Mesendoderm (in vitro differentiated cells): ENCODE results near the gene ZNF592.

ENCODE experiments used
- DNase-seq: peaks from one replicate; pipeline ENCODE4 v3.0.0; 2013
- H2AK5ac ChIP-seq: 2 replicates; pipeline ENCODE4 v1.6.1; 2013; ENCODE audit warnings: low read length, inconsistent platforms
- H2BK120ac ChIP-seq: 2 replicates; pipeline ENCODE4 v1.6.1; 2013; ENCODE audit warnings: low read depth, mild to moderate bottlenecking, low read length, moderate library complexity, mixed read lengths
- H2BK15ac ChIP-seq: replicated peaks from 2 replicates; pipeline ENCODE4 v1.6.1; 2013; ENCODE audit warnings: low read depth, mild to moderate bottlenecking, moderate library complexity
- H2BK5ac ChIP-seq: 2 replicates; pipeline ENCODE4 v1.6.1; 2013; ENCODE audit warnings: low read length, inconsistent platforms
- H3K18ac ChIP-seq: 2 replicates; pipeline ENCODE4 v1.6.1; 2013; ENCODE audit warnings: mild to moderate bottlenecking, low read length, mixed read lengths
- H3K23ac ChIP-seq: one replicate; pipeline ENCODE4 v1.6.1; 2013; ENCODE audit warnings: low read length
- H3K27ac ChIP-seq: 2 replicates; pipeline ENCODE4 v1.5.1; 2013; ENCODE audit warnings: low read depth, mild to moderate bottlenecking, inconsistent platforms, low read length, moderate library complexity
- H3K27me3 ChIP-seq: 2 replicates; pipeline ENCODE4 v1.6.1; 2013; ENCODE audit warnings: low read length, control low read depth, mild to moderate bottlenecking, inconsistent platforms; ENCODE audit not compliant: insufficient read depth, poor library complexity
- H3K36me3 ChIP-seq: 2 replicates; pipeline ENCODE4 v1.6.1; 2013; ENCODE audit warnings: low read length, inconsistent platforms; ENCODE audit not compliant: control insufficient read depth, insufficient read depth
- H3K4ac ChIP-seq: one replicate; pipeline ENCODE4 v1.6.1; 2013; ENCODE audit warnings: low read depth, mild to moderate bottlenecking, low read length, moderate library complexity
- H3K4me1 ChIP-seq: 2 replicates; pipeline ENCODE4 v1.6.1; 2013; ENCODE audit warnings: low read depth, low read length, inconsistent platforms; ENCODE audit not compliant: control insufficient read depth
- H3K4me2 ChIP-seq: 2 replicates; pipeline ENCODE4 v1.6.1; 2013; ENCODE audit warnings: low read length
- H3K4me3 ChIP-seq: 2 replicates; pipeline ENCODE4 v1.5.1; 2013; ENCODE audit warnings: mild to moderate bottlenecking, low read length
- H3K56ac ChIP-seq: one replicate; pipeline ENCODE4 v1.6.1; 2013; ENCODE audit warnings: low read length
- H3K79me1 ChIP-seq: 2 replicates; pipeline ENCODE4 v1.6.1; 2013; ENCODE audit warnings: low read length, inconsistent platforms
- H3K79me2 ChIP-seq: 2 replicates; pipeline ENCODE4 v1.6.1; 2013; ENCODE audit warnings: mild to moderate bottlenecking, low read length; ENCODE audit not compliant: control insufficient read depth, insufficient read depth
- H3K9ac ChIP-seq: 2 replicates; pipeline ENCODE4 v1.6.1; 2013; ENCODE audit warnings: low read length, inconsistent platforms
- H4K5ac ChIP-seq: one replicate; pipeline ENCODE4 v1.6.1; 2013; ENCODE audit warnings: low read length
- H4K8ac ChIP-seq: one replicate; pipeline ENCODE4 v1.6.1; 2013; ENCODE audit warnings: low read depth, mild to moderate bottlenecking, control low read depth, low read length, moderate library complexity
- WGBS: extraction: QIAGEN DNeasy Blood & Tissue Kit; methylation state at CpG from one replicate; pipeline ENCODE4 v1.1.7; 2013; ENCODE audit warnings: low lambda C conversion rate, missing lambda C conversion rate; ENCODE audit not compliant: insufficient coverage; ENCODE audit errors: extremely low coverage; 5-methylcytosine and 5-hydroxymethylcytosine counted together

ZNF592 gene

GRCh38 chr15:84736375-84736774 is 12.0 kb upstream of the ZNF592 start:
- Histone ChIP-seq H2BK15ac (no peak overlapping the region), H2BK5ac (no peak overlapping the region), H3K27ac (no peak overlapping the region), H3K36me3 (no peaks in the 10 kb centered on the region), H3K27me3 (no peaks in the 10 kb centered on the region), H3K9ac (no peak overlapping the region), H2BK120ac (no peak overlapping the region), H3K4me2 (no peak overlapping the region), H3K79me2 (no peaks in the 10 kb centered on the region), H3K79me1 (no peaks in the 10 kb centered on the region), H3K56ac (no peak overlapping the region), H4K8ac (no peak overlapping the region), H2AK5ac (no peak overlapping the region), H4K5ac (no peak overlapping the region), H3K4me1 (peaks cover 2% of the 10 kb centered on the region), H3K4ac (no peak overlapping the region), H3K23ac (no peak overlapping the region), H3K18ac (no peak overlapping the region), H3K4me3 (no peak overlapping the region)
- no CpG with 5 or more reads among the region's 5 CpGs for WGBS
- no peak for DNase-seq

DNA sequence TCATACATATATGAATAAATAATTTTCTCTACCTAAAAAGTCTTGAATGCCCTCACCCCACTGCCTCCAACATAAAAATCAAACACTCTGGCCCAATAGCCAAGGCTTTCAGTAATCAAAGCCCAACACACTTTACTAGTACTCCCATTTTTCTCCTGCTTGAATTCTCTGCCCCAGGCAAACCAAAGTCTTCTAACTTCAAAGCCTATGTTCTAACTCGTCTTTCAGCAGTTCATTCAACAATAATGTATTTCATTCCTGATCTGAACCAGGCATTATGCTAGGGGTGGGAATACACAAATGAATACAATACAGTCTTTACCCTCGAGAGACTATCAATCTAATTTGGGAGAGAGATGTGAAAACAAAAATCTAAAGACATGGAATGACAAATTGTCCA is 11.4 kb upstream of the ZNF592 start:
- H3K79me2 ChIP-seq: no peaks in the 10 kb centered on the region
- DNase-seq: no peak
- no peaks in the 10 kb centered on the region for H3K79me1 ChIP-seq
- H4K5ac ChIP-seq: no peak overlapping the region
- H3K4me3 ChIP-seq: no peak overlapping the region
- H3K18ac ChIP-seq: no peak overlapping the region
- peaks cover 2% of the 10 kb centered on the region for H3K4me1 ChIP-seq
- H3K27me3 ChIP-seq: no peaks in the 10 kb centered on the region
- no peaks in the 10 kb centered on the region for H3K36me3 ChIP-seq
- no peak overlapping the region for H2BK5ac ChIP-seq
- no peak overlapping the region for H3K56ac ChIP-seq
- H4K8ac ChIP-seq: no peak overlapping the region
- H2AK5ac ChIP-seq: no peak overlapping the region
- no peak overlapping the region for H3K27ac ChIP-seq
- no peak overlapping the region for H2BK120ac ChIP-seq
- no peak overlapping the region for H3K9ac ChIP-seq
- no peak overlapping the region for H2BK15ac ChIP-seq
- H3K23ac ChIP-seq: no peak overlapping the region
- H3K4me2 ChIP-seq: no peak overlapping the region
- no peak overlapping the region for H3K4ac ChIP-seq
- WGBS: no CpG with 5 or more reads among the region's 2 CpGs

DNA sequence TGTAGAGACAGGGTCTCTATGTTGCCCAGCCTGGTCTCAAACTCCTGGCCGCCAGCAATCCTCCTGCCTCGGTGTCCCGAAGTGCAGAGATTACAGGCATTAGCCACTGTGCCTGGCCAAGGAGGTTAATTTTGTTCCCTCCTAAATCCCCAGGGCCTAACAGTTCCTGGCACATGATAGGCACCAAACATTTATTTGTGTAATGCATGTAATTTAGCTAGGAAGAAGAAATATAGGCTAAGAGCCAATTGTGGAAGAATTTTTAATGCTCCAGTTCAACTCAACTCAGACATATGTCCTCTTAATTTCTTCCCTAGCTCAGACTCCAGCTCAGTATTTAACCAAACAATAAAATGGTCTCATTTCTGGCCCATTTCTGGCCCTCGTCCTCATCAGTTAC is 7.7 kb upstream of the ZNF592 start:
- Histone ChIP-seq H4K8ac (no peak overlapping the region), H2AK5ac (no peak overlapping the region), H3K79me2 (no peaks in the 10 kb centered on the region), H3K56ac (no peak overlapping the region), H3K27ac (no peak overlapping the region), H3K27me3 (no peaks in the 10 kb centered on the region), H3K18ac (no peak overlapping the region), H2BK120ac (no peak overlapping the region), H2BK5ac (no peak overlapping the region), H2BK15ac (no peak overlapping the region), H3K36me3 (no peaks in the 10 kb centered on the region), H3K4me2 (no peak overlapping the region), H3K9ac (no peak overlapping the region), H3K23ac (no peak overlapping the region), H3K4ac (no peak overlapping the region), H4K5ac (no peak overlapping the region), H3K4me3 (no peak overlapping the region), H3K79me1 (no peaks in the 10 kb centered on the region), H3K4me1 (no peaks in the 10 kb centered on the region)
- no peak for DNase-seq
- no CpG with 5 or more reads among the region's 4 CpGs for WGBS

DNA sequence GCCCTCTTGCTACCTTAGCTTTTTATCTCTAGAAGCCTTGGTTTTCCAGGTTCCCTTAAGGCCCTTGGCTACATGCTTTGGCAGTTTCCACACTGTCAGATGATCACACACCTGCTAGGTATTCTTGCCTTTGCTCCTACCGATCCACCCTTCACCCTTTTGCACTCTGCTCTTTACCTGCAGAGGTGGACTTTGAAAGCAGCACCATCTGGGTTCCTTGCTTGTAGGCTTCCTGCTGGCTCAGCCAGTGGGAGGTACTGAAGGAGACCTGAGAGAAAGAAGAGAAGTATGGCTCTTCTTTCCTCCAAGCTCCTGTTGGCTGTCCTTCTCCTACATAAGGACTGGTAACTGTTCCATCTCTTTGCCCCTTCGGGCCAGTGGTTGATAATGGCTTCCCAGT is 7.3 kb upstream of the ZNF592 start:
- no peak overlapping the region for H3K9ac ChIP-seq
- no peak overlapping the region for H2AK5ac ChIP-seq
- H3K18ac ChIP-seq: no peak overlapping the region
- DNase-seq: no peak
- H4K5ac ChIP-seq: no peak overlapping the region
- no peak overlapping the region for H2BK5ac ChIP-seq
- no peak overlapping the region for H3K27ac ChIP-seq
- no peak overlapping the region for H3K4me3 ChIP-seq
- H3K4me2 ChIP-seq: no peak overlapping the region
- H3K36me3 ChIP-seq: no peaks in the 10 kb centered on the region
- no peaks in the 10 kb centered on the region for H3K4me1 ChIP-seq
- no CpG with 5 or more reads among the region's 2 CpGs for WGBS
- no peak overlapping the region for H3K4ac ChIP-seq
- H4K8ac ChIP-seq: no peak overlapping the region
- H3K27me3 ChIP-seq: no peaks in the 10 kb centered on the region
- no peaks in the 10 kb centered on the region for H3K79me1 ChIP-seq
- H3K23ac ChIP-seq: no peak overlapping the region
- H2BK15ac ChIP-seq: no peak overlapping the region
- H3K79me2 ChIP-seq: no peaks in the 10 kb centered on the region
- H2BK120ac ChIP-seq: no peak overlapping the region
- no peak overlapping the region for H3K56ac ChIP-seq

DNA sequence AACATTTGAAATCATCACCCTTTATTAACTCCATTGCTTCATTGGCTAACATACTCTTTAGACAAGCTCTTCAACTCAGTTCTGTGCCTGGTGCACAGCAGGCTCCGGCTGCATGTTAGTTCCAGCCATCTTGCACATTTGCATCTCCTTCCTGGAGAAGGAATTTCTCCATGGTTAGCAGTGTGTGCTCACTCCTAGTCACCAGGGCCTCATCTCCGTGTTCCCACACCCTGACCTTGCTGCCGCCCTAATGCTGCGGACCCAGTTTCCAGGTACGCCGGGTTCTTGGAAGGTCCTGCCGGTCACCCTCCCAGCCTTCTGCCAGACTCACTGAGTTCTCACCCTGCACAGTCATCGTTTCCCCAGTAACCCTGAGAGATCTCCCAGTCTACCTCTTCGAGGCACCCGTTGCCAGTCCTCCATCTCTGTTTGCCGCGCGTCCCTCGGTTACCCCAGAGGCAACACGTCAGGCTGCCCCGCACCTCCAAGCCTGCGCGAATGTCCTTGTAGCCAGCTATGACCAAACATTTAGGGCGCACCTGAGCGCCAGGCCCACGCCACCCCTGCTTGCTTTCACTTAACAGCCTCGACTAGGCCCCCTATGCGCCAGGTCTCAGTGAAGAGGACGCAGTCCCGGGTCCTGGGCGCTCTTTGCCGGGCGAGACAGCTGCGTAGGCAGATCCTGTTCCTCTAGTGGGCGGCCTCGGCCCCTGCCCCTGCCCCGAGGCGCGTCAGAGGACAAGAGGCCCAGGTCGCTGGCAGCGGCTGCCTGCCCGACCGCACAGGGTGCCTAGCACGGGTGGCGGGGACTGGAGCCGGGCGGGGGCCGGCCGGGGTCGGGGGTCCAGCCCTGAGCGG is 747 bp upstream of the ZNF592 start:
- peak; percentile 92 for DNase-seq
- no peak overlapping the region for H4K8ac ChIP-seq
- no CpG with 5 or more reads among the region's 46 CpGs for WGBS

More for the DNA sequence above, 747 bp upstream of the ZNF592 start:
- Histone ChIP-seq H2BK120ac (peak overlapping the region; percentile 66), H3K4me3 (peak overlapping the region; percentile 50), H2BK5ac (peak overlapping the region; percentile 57), H3K79me2 (peaks cover 36% of the 10 kb centered on the region), H2BK15ac (no peak overlapping the region), H3K18ac (peak overlapping the region; percentile 99), H3K23ac (no peak overlapping the region), H2AK5ac (no peak overlapping the region), H3K36me3 (no peaks in the 10 kb centered on the region), H3K56ac (peak overlapping the region; percentile 89), H3K4me2 (peak overlapping the region; percentile 62), H3K4me1 (peaks cover 5% of the 10 kb centered on the region), H3K27me3 (no peaks in the 10 kb centered on the region), H4K5ac (no peak overlapping the region), H3K9ac (peak overlapping the region; percentile 83), H3K27ac (peak overlapping the region; percentile 89), H3K79me1 (peaks cover 3% of the 10 kb centered on the region), H3K4ac (peak overlapping the region; percentile 98)
